ENCODE measurements around the gene PACRG. TPM values are rescaled to one million over a fixed set of nuclear protein-coding genes. Genes with fewer than 3 reads are reported as not detected.

PACRG gene
- total RNA-seq, 6 donors from 2014 or later, result 0.52 to 15.3 (median 3.1) TPM

DNA sequence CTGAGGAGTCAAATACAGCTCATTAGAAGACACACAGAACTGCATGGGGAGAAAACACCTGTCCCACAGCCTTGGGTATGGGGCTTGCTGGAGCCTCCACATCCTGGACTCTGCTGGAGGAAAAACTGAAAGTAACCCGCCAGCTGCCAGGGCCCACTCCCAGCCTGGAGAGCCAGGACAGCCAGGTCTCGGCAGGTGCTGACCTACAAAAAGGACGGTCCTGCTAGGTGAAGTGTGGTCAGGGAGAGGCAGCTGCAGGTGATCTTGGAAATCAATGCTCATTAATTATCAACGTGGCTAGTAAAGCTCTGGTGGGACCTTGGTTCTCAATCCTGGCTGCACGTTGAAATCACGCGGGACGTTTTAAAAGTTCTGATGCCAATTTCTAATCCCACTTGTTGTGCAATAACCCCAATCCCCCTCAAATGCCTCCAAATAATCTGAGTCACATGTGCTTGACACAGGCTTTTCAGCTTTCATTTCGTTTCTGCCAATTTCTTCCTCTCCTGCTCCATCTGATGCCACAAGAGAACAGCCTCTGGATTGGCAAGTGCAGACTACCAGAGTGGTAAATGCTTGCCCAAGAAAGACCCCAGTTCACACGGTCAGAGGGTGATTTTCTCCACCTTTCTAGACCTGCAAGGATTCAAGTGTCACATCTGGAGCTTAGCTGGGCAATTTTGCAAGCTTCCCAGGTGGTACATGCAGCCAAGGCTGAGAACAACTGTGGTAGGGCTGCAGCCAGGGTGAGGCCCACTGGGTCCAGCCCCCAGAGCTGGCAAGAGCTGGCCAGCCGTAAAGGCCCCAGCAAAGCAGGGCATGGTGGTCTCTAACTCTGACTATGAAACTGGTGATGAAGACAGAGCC, 434.5 kb downstream of the PACRG start:
- Histone ChIP-seq H3K27me3 (no peaks in the 10 kb centered on the region), H3K27ac (no peak overlapping the region), H3K9me3 (no peaks in the 10 kb centered on the region), H3K36me3 (no peaks in the 10 kb centered on the region), H3K4me1 (no peaks in the 10 kb centered on the region), H3K4me3 (no peak overlapping the region)
- no peak for ATAC-seq (ENCODE audit: low FRiP score in 2 of 2)
- 85 to 90% methylated on average over 10 to 11 of the region's 11 CpGs for WGBS, 2 donors
- DNase-seq, result no peak
- TF ChIP-seq POLR2A (IDR thresholded peaks at IDR 0.05) (no peak), POLR2AphosphoS5 (IDR thresholded peaks at IDR 0.05) (no peak), EP300 (IDR thresholded peaks at IDR 0.05) (no peak)
- TF ChIP-seq, protein P1, sequence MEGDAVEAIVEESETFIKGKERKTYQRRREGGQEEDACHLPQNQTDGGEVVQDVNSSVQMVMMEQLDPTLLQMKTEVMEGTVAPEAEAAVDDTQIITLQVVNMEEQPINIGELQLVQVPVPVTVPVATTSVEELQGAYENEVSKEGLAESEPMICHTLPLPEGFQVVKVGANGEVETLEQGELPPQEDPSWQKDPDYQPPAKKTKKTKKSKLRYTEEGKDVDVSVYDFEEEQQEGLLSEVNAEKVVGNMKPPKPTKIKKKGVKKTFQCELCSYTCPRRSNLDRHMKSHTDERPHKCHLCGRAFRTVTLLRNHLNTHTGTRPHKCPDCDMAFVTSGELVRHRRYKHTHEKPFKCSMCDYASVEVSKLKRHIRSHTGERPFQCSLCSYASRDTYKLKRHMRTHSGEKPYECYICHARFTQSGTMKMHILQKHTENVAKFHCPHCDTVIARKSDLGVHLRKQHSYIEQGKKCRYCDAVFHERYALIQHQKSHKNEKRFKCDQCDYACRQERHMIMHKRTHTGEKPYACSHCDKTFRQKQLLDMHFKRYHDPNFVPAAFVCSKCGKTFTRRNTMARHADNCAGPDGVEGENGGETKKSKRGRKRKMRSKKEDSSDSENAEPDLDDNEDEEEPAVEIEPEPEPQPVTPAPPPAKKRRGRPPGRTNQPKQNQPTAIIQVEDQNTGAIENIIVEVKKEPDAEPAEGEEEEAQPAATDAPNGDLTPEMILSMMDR (IDR thresholded peaks at IDR 0.05), result no peak

DNA sequence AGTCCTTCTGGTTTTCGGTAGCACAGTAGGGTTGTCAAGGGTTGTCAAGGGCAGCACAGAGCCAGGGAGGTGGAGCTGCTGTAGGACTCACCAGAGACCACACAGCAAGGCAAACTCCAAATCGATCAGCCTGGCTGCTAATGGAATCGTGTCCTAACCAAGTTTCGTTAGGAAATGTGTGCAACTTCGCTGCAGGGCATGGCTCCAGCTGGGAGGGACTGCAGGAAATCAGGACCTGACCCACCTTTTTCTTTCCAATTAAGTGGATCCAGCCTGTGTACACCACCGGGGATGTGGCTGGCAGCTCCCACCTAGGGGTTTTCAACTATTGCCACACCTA, 435.1 kb downstream of the PACRG start:
- H3K36me3 ChIP-seq, result no peaks in the 10 kb centered on the region
- no peak overlapping the region for H3K4me3 ChIP-seq
- no peaks in the 10 kb centered on the region for H3K4me1 ChIP-seq
- no peaks in the 10 kb centered on the region for H3K9me3 ChIP-seq
- no peak for ATAC-seq (ENCODE audit: low FRiP score in 2 of 2)
- H3K27ac ChIP-seq, result no peak overlapping the region
- no peaks in the 10 kb centered on the region for H3K27me3 ChIP-seq
- DNase-seq, result no peak
- TF ChIP-seq EP300 (IDR thresholded peaks at IDR 0.05) (no peak), POLR2AphosphoS5 (IDR thresholded peaks at IDR 0.05) (no peak), POLR2A (IDR thresholded peaks at IDR 0.05) (no peak)
- TF ChIP-seq, protein P1 (IDR thresholded peaks at IDR 0.05), result no peak
- 72 to 80% methylated on average over 5 to 6 of the region's 6 CpGs for WGBS, 2 donors

DNA sequence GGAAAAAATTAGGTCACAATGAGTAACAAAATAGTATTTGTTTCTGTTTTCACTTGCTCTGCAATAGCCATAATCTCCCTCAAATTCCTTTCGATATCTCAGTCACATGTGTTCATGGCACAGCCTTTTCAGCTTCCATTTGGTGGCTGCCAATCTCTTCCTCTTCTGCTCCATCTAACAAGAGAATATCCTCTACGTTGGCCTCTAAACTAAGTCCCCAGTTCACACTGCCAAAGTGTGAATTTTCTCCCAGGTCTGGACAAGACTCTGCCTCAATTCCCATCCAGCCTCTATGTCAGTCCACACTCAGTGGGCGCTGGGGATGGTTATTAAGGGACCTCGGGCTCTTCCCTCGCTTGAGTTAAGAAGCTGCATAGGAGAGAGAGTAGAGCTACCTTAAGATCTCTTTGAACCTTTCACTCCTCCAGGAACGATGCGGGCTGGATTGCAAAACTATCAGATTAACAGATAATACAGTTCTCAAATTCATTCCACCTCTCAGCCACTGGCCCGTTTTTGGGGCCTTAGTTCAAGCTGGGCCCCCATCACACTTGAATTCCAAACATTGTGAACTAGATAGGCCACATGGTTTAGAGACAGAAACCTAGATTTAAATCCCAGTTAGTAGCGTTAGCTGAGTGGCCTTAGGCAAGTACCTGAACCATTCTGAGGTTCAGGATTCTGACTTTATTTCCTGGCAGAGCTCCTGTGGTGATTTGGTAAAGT, 436.6 kb downstream of the PACRG start:
- no peaks in the 10 kb centered on the region for H3K4me1 ChIP-seq
- no peaks in the 10 kb centered on the region for H3K9me3 ChIP-seq
- WGBS, 2 donors, result 84 to 85% methylated on average over 9 of the region's 9 CpGs
- no peaks in the 10 kb centered on the region for H3K36me3 ChIP-seq
- ATAC-seq (ENCODE audit: low FRiP score in 2 of 2) (no peak), DNase-seq (no peak)
- no peak for TF ChIP-seq POLR2A (IDR thresholded peaks at IDR 0.05)
- TF ChIP-seq POLR2AphosphoS5 (IDR thresholded peaks at IDR 0.05), result no peak
- TF ChIP-seq EP300 (IDR thresholded peaks at IDR 0.05), result no peak
- TF ChIP-seq, protein P1 (IDR thresholded peaks at IDR 0.05), result no peak
- H3K4me3 ChIP-seq, result no peak overlapping the region
- H3K27ac ChIP-seq, result no peak overlapping the region
- no peaks in the 10 kb centered on the region for H3K27me3 ChIP-seq

DNA sequence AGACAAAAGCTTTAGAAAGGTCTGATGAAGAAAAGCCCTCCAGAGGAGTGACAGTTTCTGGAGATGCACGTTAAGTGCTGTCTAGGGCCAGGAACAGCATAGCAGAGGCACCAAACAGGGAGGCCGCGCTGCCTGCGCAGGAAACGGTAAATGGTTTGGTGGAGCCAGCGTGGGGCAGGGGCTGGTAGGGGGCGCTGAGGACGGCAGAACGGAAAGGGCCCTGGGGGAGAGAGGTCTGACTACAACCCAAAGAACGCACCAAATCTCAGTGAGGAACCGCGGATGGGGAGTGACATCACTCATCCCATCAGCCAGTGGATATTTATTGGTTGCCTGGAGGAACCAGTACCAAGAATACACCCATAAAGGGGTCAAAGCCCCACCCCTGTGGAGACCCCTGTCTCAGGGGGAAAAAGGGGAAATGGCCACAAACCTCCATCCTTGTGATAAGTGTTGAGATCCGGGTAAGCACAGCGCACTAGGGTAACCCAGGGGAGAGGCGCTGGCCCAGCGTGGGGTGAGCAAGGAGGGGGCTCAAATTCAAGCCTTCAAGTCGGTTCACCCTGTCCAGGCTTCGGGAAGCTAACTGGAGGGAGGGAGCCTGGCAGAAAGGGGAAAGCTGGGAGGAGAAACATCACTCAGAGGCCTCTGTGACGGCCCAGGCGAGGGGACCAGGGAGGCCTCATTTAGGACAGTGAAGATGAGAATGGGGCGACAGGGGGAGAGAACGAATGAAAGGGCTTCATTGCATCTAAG, 437.6 kb downstream of the PACRG start:
- Histone ChIP-seq H3K27me3 (no peaks in the 10 kb centered on the region), H3K9me3 (no peaks in the 10 kb centered on the region), H3K4me3 (no peak overlapping the region), H3K36me3 (no peaks in the 10 kb centered on the region), H3K27ac (no peak overlapping the region), H3K4me1 (no peaks in the 10 kb centered on the region)
- 91 to 94% methylated on average over 22 of the region's 22 CpGs for WGBS, 2 donors
- ATAC-seq (ENCODE audit: low FRiP score in 2 of 2) (peak in 1 of 2 donors; percentile 22), DNase-seq (peak in 1 of 2 donors; percentile 46)
- TF ChIP-seq, protein P1 (IDR thresholded peaks at IDR 0.05), result no peak
- TF ChIP-seq POLR2A (IDR thresholded peaks at IDR 0.05), result no peak
- TF ChIP-seq EP300 (IDR thresholded peaks at IDR 0.05), result no peak
- no peak for TF ChIP-seq POLR2AphosphoS5 (IDR thresholded peaks at IDR 0.05)

Measured in upper lobe of left lung (tissue), 6 donors.